Mesendoderm (in vitro differentiated cells): Measurements from ENCODE around the gene CAPG.

Experiments used
- DNase-seq: peaks from one replicate; pipeline ENCODE4 v3.0.0; 2013
- H2AK5ac ChIP-seq: 2 replicates; pipeline ENCODE4 v1.6.1; 2013; ENCODE audit warnings: low read length, inconsistent platforms
- H2BK120ac ChIP-seq: 2 replicates; pipeline ENCODE4 v1.6.1; 2013; ENCODE audit warnings: low read depth, mild to moderate bottlenecking, low read length, moderate library complexity, mixed read lengths
- H2BK15ac ChIP-seq: replicated peaks from 2 replicates; pipeline ENCODE4 v1.6.1; 2013; ENCODE audit warnings: low read depth, mild to moderate bottlenecking, moderate library complexity
- H2BK5ac ChIP-seq: 2 replicates; pipeline ENCODE4 v1.6.1; 2013; ENCODE audit warnings: low read length, inconsistent platforms
- H3K18ac ChIP-seq: 2 replicates; pipeline ENCODE4 v1.6.1; 2013; ENCODE audit warnings: mild to moderate bottlenecking, low read length, mixed read lengths
- H3K23ac ChIP-seq: one replicate; pipeline ENCODE4 v1.6.1; 2013; ENCODE audit warnings: low read length
- H3K27ac ChIP-seq: 2 replicates; pipeline ENCODE4 v1.5.1; 2013; ENCODE audit warnings: low read depth, mild to moderate bottlenecking, inconsistent platforms, low read length, moderate library complexity
- H3K27me3 ChIP-seq: 2 replicates; pipeline ENCODE4 v1.6.1; 2013; ENCODE audit warnings: low read length, control low read depth, mild to moderate bottlenecking, inconsistent platforms; ENCODE audit not compliant: insufficient read depth, poor library complexity
- H3K36me3 ChIP-seq: 2 replicates; pipeline ENCODE4 v1.6.1; 2013; ENCODE audit warnings: low read length, inconsistent platforms; ENCODE audit not compliant: control insufficient read depth, insufficient read depth
- H3K4ac ChIP-seq: one replicate; pipeline ENCODE4 v1.6.1; 2013; ENCODE audit warnings: low read depth, mild to moderate bottlenecking, low read length, moderate library complexity
- H3K4me1 ChIP-seq: 2 replicates; pipeline ENCODE4 v1.6.1; 2013; ENCODE audit warnings: low read depth, low read length, inconsistent platforms; ENCODE audit not compliant: control insufficient read depth
- H3K4me2 ChIP-seq: 2 replicates; pipeline ENCODE4 v1.6.1; 2013; ENCODE audit warnings: low read length
- H3K4me3 ChIP-seq: 2 replicates; pipeline ENCODE4 v1.5.1; 2013; ENCODE audit warnings: mild to moderate bottlenecking, low read length
- H3K56ac ChIP-seq: one replicate; pipeline ENCODE4 v1.6.1; 2013; ENCODE audit warnings: low read length
- H3K79me1 ChIP-seq: 2 replicates; pipeline ENCODE4 v1.6.1; 2013; ENCODE audit warnings: low read length, inconsistent platforms
- H3K79me2 ChIP-seq: 2 replicates; pipeline ENCODE4 v1.6.1; 2013; ENCODE audit warnings: mild to moderate bottlenecking, low read length; ENCODE audit not compliant: control insufficient read depth, insufficient read depth
- H3K9ac ChIP-seq: 2 replicates; pipeline ENCODE4 v1.6.1; 2013; ENCODE audit warnings: low read length, inconsistent platforms
- H4K5ac ChIP-seq: one replicate; pipeline ENCODE4 v1.6.1; 2013; ENCODE audit warnings: low read length
- H4K8ac ChIP-seq: one replicate; pipeline ENCODE4 v1.6.1; 2013; ENCODE audit warnings: low read depth, mild to moderate bottlenecking, control low read depth, low read length, moderate library complexity
- WGBS: extraction: QIAGEN DNeasy Blood & Tissue Kit; methylation state at CpG from one replicate; pipeline ENCODE4 v1.1.7; 2013; ENCODE audit warnings: low lambda C conversion rate, missing lambda C conversion rate; ENCODE audit not compliant: insufficient coverage; ENCODE audit errors: extremely low coverage; 5-methylcytosine and 5-hydroxymethylcytosine counted together

Gene CAPG

DNA sequence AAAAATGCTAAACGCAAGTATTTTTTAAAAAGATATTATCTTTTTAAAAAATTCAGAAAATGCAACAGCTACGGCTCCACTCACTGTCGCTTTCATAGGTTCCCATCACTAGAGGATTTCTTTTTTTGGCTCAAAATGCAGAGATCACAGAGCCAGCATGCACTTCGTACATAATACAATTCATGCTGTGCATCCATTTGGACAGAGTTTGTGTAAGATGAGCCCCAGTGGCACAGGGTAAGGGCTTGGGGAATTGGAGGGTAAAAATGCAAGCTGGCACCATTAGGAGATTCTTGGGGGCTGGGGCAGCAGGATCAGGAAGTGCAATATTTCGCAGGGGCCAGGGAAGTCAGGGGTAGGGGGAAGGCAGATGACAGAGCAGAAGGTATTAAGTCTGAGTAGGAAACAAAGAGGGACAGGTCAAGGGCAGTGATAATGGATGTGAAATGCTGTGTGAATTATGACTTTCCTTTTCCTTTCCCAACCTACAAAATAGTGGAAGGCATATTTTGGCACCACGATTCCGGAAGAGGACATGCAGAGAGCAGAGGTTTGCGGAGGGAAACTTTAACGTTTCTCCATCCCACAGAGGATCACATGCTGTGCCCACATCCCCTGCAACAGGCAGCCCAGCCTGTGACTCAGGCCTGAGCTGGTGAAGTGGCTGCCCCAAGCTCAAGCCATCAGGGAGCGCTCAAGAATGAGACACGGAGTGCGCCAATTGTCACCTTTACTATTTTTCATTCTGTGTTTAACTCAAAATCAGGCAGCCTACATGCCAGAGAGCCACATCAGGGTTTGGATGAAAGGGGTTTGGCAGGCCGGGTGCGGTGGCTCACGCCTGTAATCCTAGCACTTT is 4.7 kb downstream of the CAPG start:
- peaks cover 5% of the 10 kb centered on the region for H3K79me1 ChIP-seq
- no CpG with 5 or more reads among the region's 15 CpGs for WGBS
- H3K36me3 ChIP-seq, result no peaks in the 10 kb centered on the region
- H4K5ac ChIP-seq, result no peak overlapping the region
- H3K4me1 ChIP-seq, result peaks cover 11% of the 10 kb centered on the region
- H3K4ac ChIP-seq, result no peak overlapping the region
- no peak overlapping the region for H2BK120ac ChIP-seq
- H3K4me3 ChIP-seq, result no peak overlapping the region
- no peak overlapping the region for H3K23ac ChIP-seq
- no peaks in the 10 kb centered on the region for H3K27me3 ChIP-seq
- H2BK5ac ChIP-seq, result no peak overlapping the region
- no peaks in the 10 kb centered on the region for H3K79me2 ChIP-seq
- no peak overlapping the region for H3K4me2 ChIP-seq
- no peak overlapping the region for H2BK15ac ChIP-seq
- H3K18ac ChIP-seq, result no peak overlapping the region
- peak overlapping the region; percentile 2 for H3K56ac ChIP-seq
- no peak overlapping the region for H3K27ac ChIP-seq
- H4K8ac ChIP-seq, result no peak overlapping the region
- no peak overlapping the region for H2AK5ac ChIP-seq
- no peak overlapping the region for H3K9ac ChIP-seq
- DNase-seq, result peak; percentile 52

DNA sequence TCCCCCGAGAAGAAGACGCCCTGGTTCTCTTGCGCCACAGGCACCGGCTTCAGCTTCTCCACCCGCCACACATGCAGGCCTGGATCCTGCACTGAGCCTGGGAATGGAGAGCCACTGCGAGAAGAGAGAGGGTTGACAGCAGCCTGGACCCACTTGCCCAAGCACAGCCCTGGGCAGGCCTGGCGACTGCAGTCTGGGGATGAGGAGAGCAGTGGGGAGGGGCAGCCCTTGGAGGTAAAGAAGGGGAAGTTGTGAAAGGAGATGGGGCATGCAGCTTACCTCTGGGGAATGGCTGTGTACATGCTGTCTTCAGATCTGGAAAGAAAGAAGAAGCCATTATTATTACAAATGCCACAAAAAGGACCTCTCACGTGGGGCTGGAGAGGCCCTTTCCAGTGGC is 8.3 kb downstream of the CAPG start:
- Histone ChIP-seq H3K4ac (no peak overlapping the region), H3K18ac (no peak overlapping the region), H4K5ac (no peak overlapping the region), H3K4me3 (no peak overlapping the region), H3K9ac (no peak overlapping the region), H3K79me1 (no peaks in the 10 kb centered on the region), H3K4me1 (no peaks in the 10 kb centered on the region), H3K4me2 (no peak overlapping the region), H3K27me3 (no peaks in the 10 kb centered on the region), H3K27ac (no peak overlapping the region), H2AK5ac (no peak overlapping the region), H3K79me2 (no peaks in the 10 kb centered on the region), H3K56ac (no peak overlapping the region), H2BK15ac (no peak overlapping the region), H2BK120ac (no peak overlapping the region), H4K8ac (no peak overlapping the region), H3K36me3 (no peaks in the 10 kb centered on the region), H2BK5ac (no peak overlapping the region), H3K23ac (no peak overlapping the region)
- DNase-seq, result no peak
- WGBS, result no CpG with 5 or more reads among the region's 8 CpGs

DNA sequence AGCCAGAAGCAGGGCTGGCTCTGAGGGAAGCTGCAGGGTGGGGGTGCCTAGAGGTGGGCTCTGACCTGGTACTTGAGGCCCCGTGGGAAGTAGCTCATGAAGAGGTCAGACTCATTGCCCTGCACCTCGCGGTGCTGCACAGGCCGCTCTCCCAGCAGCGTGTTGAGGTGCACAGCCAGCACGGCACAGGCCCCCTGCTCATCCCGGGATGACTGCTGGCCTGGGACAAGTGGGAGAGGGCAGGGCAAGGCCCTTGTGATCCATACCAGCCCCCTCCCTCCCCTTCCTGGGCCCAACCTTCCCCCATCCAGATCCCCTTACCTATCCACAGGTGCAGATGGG is 8.7 kb downstream of the CAPG start:
- Histone ChIP-seq H3K4me1 (no peaks in the 10 kb centered on the region), H2BK15ac (no peak overlapping the region), H3K18ac (no peak overlapping the region), H3K23ac (no peak overlapping the region), H2BK5ac (no peak overlapping the region), H3K27me3 (no peaks in the 10 kb centered on the region), H3K4me2 (no peak overlapping the region), H4K5ac (no peak overlapping the region), H3K4ac (no peak overlapping the region), H3K79me1 (no peaks in the 10 kb centered on the region), H3K9ac (no peak overlapping the region), H2AK5ac (no peak overlapping the region), H3K79me2 (no peaks in the 10 kb centered on the region), H2BK120ac (no peak overlapping the region), H3K56ac (no peak overlapping the region), H3K4me3 (no peak overlapping the region), H4K8ac (no peak overlapping the region), H3K27ac (no peak overlapping the region), H3K36me3 (no peaks in the 10 kb centered on the region)
- WGBS, result no CpG with 5 or more reads among the region's 7 CpGs
- no peak for DNase-seq

- Histone ChIP-seq H3K23ac (no peak overlapping the region), H2AK5ac (no peak overlapping the region), H3K27ac (no peak overlapping the region), H3K27me3 (no peaks in the 10 kb centered on the region), H3K56ac (no peak overlapping the region), H3K9ac (no peak overlapping the region), H2BK5ac (no peak overlapping the region), H3K18ac (no peak overlapping the region), H3K4me2 (no peak overlapping the region), H2BK120ac (no peak overlapping the region), H4K5ac (no peak overlapping the region), H3K79me2 (no peaks in the 10 kb centered on the region), H3K4me1 (no peaks in the 10 kb centered on the region), H3K4ac (no peak overlapping the region), H4K8ac (no peak overlapping the region), H3K79me1 (no peaks in the 10 kb centered on the region), H2BK15ac (no peak overlapping the region), H3K36me3 (no peaks in the 10 kb centered on the region), H3K4me3 (no peak overlapping the region)
- WGBS, result no CpG with 5 or more reads among the region's 14 CpGs
- DNase-seq, result no peak
These were observed 9.4 kb downstream of the CAPG start for GRCh38 chr2:85400541-85401463.

DNA sequence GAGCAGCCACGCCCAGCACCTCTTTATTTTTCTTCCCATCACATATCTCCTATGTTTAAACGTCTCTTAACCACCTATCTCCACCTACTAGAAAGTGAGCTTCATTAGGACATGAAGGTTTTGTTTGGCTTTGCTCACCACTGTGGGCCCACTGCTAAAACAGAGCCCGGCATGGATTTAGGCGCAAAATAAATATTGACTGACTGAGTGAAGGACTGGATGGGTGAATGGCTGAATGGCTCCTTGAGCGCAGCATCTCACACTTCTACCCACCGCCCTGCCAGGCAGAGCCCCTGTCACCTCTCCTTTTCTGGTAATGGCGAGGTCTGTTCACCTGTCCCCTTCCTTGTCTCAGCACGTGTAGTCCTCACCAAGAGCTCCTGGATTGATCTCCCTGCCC is 10.1 kb downstream of the CAPG start:
- no peak overlapping the region for H2AK5ac ChIP-seq
- no peak overlapping the region for H3K18ac ChIP-seq
- H3K23ac ChIP-seq, result no peak overlapping the region
- H4K5ac ChIP-seq, result no peak overlapping the region
- H2BK120ac ChIP-seq, result no peak overlapping the region
- no peaks in the 10 kb centered on the region for H3K36me3 ChIP-seq
- no peaks in the 10 kb centered on the region for H3K4me1 ChIP-seq
- no peak overlapping the region for H3K27ac ChIP-seq
- H3K27me3 ChIP-seq, result no peaks in the 10 kb centered on the region
- no peak overlapping the region for H3K4me3 ChIP-seq
- no peak overlapping the region for H2BK15ac ChIP-seq
- H3K4ac ChIP-seq, result no peak overlapping the region
- H3K4me2 ChIP-seq, result no peak overlapping the region
- no CpG with 5 or more reads among the region's 8 CpGs for WGBS
- no peak overlapping the region for H3K9ac ChIP-seq
- no peak overlapping the region for H3K56ac ChIP-seq
- no peaks in the 10 kb centered on the region for H3K79me1 ChIP-seq
- no peaks in the 10 kb centered on the region for H3K79me2 ChIP-seq
- no peak overlapping the region for H4K8ac ChIP-seq
- H2BK5ac ChIP-seq, result no peak overlapping the region
- DNase-seq, result no peak
